HG02571 (cell line): ENCODE measurements around the gene INO80C.
"Not testable (repeated sequence)": the region's sequence is repeated elsewhere in the genome, so short reads cannot be mapped to it uniquely, and the experiment has no call there.

Experiments used
- ATAC-seq: cut with Tn5 transposase; IDR thresholded peaks from one replicate; pipeline ENCODE4 v1.9.1; 2021; ENCODE audit warnings: mild to moderate bottlenecking, moderate library complexity; ENCODE audit not compliant: unreplicated experiment

The INO80C gene

GRCh38 chr18:35463827-35464226 is 33.9 kb downstream of the INO80C start:
- ATAC-seq, result no peak

- ATAC-seq, result no peak
Measured at GRCh38 chr18:35463050-35463449, 34.7 kb downstream of the INO80C start.

GRCh38 chr18:35460736-35461161 is 37.0 kb downstream of the INO80C start:
- no peak for ATAC-seq

GRCh38 chr18:35459997-35460396 is 37.8 kb downstream of the INO80C start:
- no peak for ATAC-seq

- ATAC-seq, result no peak
Measured at GRCh38 chr18:35458677-35459441, 38.9 kb downstream of the INO80C start.

GRCh38 chr18:35458271-35458670 is 39.5 kb downstream of the INO80C start:
- ATAC-seq, result no peak

- ATAC-seq, result no peak
Measured at GRCh38 chr18:35457140-35457704, 40.5 kb downstream of the INO80C start.

- no peak for ATAC-seq
Measured at GRCh38 chr18:35455926-35456763, 41.6 kb downstream of the INO80C start.

- ATAC-seq, result no peak
Measured at GRCh38 chr18:35454803-35455202, 43.0 kb downstream of the INO80C start.

GRCh38 chr18:35453065-35453464 is 44.7 kb downstream of the INO80C start:
- ATAC-seq, result not testable (repeated sequence)

GRCh38 chr18:35451916-35452315 is 45.8 kb downstream of the INO80C start:
- no peak for ATAC-seq

- ATAC-seq, result no peak
Measured at GRCh38 chr18:35451032-35451431, 46.7 kb downstream of the INO80C start.

- no peak for ATAC-seq
Measured at GRCh38 chr18:35444636-35445035, 53.1 kb downstream of the INO80C start.

GRCh38 chr18:35443847-35444246 is 53.9 kb downstream of the INO80C start:
- ATAC-seq, result no peak

- ATAC-seq, result no peak
Measured at GRCh38 chr18:35443434-35443833, 54.3 kb downstream of the INO80C start.

GRCh38 chr18:35442701-35443100 is 55.1 kb downstream of the INO80C start:
- no peak for ATAC-seq

GRCh38 chr18:35441857-35442595 is 55.7 kb downstream of the INO80C start:
- ATAC-seq, result no peak

GRCh38 chr18:35438480-35439234 is 59.1 kb downstream of the INO80C start:
- no peak for ATAC-seq

- no peak for ATAC-seq
Measured at GRCh38 chr18:35437836-35438235, 59.9 kb downstream of the INO80C start.

- ATAC-seq, result no peak
Measured at GRCh38 chr18:35436076-35436649, 61.6 kb downstream of the INO80C start.
